Measurements from ENCODE around the gene PAOX. TPM values are rescaled to one million over a fixed set of nuclear protein-coding genes. Genes with fewer than 3 reads are reported as not detected.

The PAOX gene
- total and polyA plus RNA-seq, 9 of the 15 experiments (the other 6 are each of a cell fraction or from before 2014, with no cell fraction given), result 0.80 to 6.4 (median 2.6) TPM

DNA sequence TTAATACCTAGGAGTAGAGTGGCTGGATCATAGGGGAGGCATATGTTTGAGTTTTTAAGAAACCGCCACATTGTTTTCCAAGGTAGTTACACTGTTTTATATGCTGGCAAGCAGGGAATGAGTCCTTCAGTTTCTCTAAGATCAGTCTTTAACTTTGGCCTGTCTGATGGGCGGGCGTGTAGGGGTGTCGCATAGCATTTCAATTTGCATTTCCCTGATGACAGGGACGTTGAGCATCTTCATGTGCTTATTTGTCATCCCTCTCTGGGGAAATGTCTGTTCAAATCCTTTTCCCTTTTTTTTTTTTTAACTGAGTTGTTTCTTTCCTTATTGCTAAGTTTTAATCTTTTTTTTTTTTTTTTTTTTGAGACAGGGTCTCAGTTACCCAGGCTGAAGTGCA, 24.7 kb downstream of the PAOX start:
- POLR2A ChIA-PET, result no interaction called here
- Histone ChIP-seq H4K20me1 (replicated peaks; ENCODE audit: control insufficient read depth, insufficient read depth, low read length) (no peaks in the 10 kb centered on the region), H3K9me3 (replicated peaks; ENCODE audit: control insufficient read depth, insufficient read depth, low read depth, low read length) (no peaks in the 10 kb centered on the region), H3K27me3 (ENCODE audit: control insufficient read depth in 2 of 2, insufficient read depth in 2 of 2, low read length in 2 of 2) (no peaks in the 10 kb centered on the region), H3K36me3 (ENCODE audit: control insufficient read depth, insufficient read depth, low read length) (peaks cover 56% of the 10 kb centered on the region; the same call in 2 of the 3 replicates), H3K79me2 (ENCODE audit: control insufficient read depth, insufficient read depth, low read length) (peaks cover 12% of the 10 kb centered on the region; the same call in 2 of the 3 replicates), H3K9ac (ENCODE audit: insufficient read depth in 1 of 2, low read depth in 2 of 2, low read length in 2 of 2) (no peak overlapping the region), H3K4me2 (ENCODE audit: insufficient read depth, low read length) (no peak overlapping the region), H3K4me3 (no peak overlapping the region), H3K4me1 (replicated peaks in 1 of 2; ENCODE audit: control insufficient read depth in 2 of 2, insufficient read depth in 2 of 2, low read length in 2 of 2) (peaks cover 0 to 7% of the 10 kb centered on the region in 2 experiments; a peak in 2 of 5 replicates), H3K27ac (ENCODE audit: extremely low read depth, low read depth, low read length) (no peak overlapping the region), H3K9me1 (ENCODE audit: control insufficient read depth, insufficient read depth, low read length) (no peaks in the 10 kb centered on the region), H2AFZ (ENCODE audit: low read depth, low read length) (no peak overlapping the region)
- TF ChIP-seq POLR3G (IDR thresholded peaks at IDR 0.05; ENCODE audit: extremely low read depth, insufficient read length, insufficient replicate concordance) (no peak), NONO (IDR thresholded peaks at IDR 0.05; ENCODE audit: low read depth in 2 of 2, low read length in 1 of 2) (no peak)
- TF ChIP-seq, protein P1, sequence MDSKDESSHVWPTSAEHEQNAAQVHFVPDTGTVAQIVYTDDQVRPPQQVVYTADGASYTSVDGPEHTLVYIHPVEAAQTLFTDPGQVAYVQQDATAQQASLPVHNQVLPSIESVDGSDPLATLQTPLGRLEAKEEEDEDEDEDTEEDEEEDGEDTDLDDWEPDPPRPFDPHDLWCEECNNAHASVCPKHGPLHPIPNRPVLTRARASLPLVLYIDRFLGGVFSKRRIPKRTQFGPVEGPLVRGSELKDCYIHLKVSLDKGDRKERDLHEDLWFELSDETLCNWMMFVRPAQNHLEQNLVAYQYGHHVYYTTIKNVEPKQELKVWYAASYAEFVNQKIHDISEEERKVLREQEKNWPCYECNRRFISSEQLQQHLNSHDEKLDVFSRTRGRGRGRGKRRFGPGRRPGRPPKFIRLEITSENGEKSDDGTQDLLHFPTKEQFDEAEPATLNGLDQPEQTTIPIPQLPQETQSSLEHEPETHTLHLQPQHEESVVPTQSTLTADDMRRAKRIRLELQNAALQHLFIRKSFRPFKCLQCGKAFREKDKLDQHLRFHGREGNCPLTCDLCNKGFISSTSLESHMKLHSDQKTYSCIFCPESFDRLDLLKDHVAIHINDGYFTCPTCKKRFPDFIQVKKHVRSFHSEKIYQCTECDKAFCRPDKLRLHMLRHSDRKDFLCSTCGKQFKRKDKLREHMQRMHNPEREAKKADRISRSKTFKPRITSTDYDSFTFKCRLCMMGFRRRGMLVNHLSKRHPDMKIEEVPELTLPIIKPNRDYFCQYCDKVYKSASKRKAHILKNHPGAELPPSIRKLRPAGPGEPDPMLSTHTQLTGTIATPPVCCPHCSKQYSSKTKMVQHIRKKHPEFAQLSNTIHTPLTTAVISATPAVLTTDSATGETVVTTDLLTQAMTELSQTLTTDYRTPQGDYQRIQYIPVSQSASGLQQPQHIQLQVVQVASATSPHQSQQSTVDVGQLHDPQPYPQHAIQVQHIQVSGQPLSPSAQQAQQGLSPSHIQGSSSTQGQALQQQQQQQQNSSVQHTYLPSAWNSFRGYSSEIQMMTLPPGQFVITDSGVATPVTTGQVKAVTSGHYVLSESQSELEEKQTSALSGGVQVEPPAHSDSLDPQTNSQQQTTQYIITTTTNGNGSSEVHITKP (IDR thresholded peaks at IDR 0.05; ENCODE audit: partially characterized antibody), result peak; percentile 16
- CTCF ChIA-PET (ENCODE audit: low intra/inter-chr PET ratio), result interaction anchor here (0.6 kb wide), 1 partner anchor 116 kb away, joined by 3 read pairs; no protein-coding TSS in a partner anchor
- 86% methylated on average over 5 of the region's 5 CpGs for WGBS (ENCODE audit: insufficient coverage, low coverage, missing lambda C conversion rate)
- intact Hi-C loops (cut with micrococcal nuclease), result no loop called here
- DNase-seq (ENCODE audit: extremely low read depth in 1 of 4, low spot score in 3 of 4) (no peak), ATAC-seq (no peak), FAIRE-seq (no peak)
- in situ Hi-C loops (cut with MboI), result no loop called here
- BruUV-seq (replicated peaks), result no TSS peak

Measured in K562 (cell line).